NCI-H460 (cell line): ENCODE results near the gene GPC3. TPM values are rescaled to one million over a fixed set of nuclear protein-coding genes. Genes with fewer than 3 reads are reported as not detected.
"Not testable (repeated sequence)": the region's sequence is repeated elsewhere in the genome, so short reads cannot be mapped to it uniquely, and the experiment has no call there.

ENCODE experiments used
- DNase-seq: peaks from one replicate; pipeline ENCODE4 v3.0.0-alpha.2; 2016; ENCODE audit warnings: low read depth; ENCODE audit errors: extremely low read depth
- total RNA-seq: library from RNA; depleted of rRNA; stranded (reverse); fragments of >200 nt; shearing (Covaris generic); gene quantifications from 2 replicates; pipeline ENCODE4 v1.2.3, GENCODE V29; 2014

GPC3 gene
- total RNA-seq, 1 experiment from 2014 or later: not detected

- no peak for DNase-seq
Measured at GRCh38 chrX:133541021-133541420, 444.4 kb downstream of the GPC3 start.

DNA sequence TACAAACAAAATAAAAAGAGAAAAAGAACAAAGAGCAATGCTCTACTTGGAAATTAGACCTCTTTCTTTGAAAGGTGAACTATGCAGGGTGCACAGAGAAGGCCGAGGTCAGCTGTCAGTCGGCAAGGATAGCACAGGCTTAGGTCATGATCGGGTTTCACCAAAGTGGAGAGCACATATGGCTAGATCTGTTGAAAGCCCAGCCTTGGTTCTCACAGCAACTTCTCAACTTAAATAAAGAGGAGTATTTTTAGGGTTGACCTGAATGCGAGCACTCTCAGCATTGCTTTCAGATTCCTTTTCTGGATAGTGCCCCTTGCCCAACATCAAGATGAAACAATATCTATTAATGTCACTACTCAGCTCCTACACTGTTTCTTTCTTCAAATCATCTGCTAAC is 447.2 kb downstream of the GPC3 start:
- DNase-seq: no peak

DNA sequence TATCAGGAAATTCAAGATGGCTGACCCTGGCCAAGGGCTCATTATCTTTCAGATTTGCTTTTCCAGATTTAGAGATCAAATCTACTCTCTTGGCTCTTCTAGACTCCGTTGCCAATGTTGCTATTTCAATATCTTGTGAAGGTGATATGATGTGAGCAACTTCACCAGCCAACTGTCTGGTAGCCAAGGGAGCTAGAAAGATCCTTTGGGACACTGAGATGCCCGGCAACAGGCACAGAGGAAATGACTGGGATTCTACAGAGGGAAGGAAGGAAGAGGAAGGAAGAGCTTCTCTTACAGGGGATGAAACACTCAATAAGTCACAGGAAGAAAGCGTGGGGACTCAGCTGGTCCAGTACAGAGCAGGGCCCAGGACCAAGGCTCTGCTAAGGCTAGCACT is 448.3 kb downstream of the GPC3 start:
- DNase-seq: no peak

GRCh38 chrX:133535066-133535465 is 450.3 kb downstream of the GPC3 start:
- no peak for DNase-seq

- no peak for DNase-seq
Measured at GRCh38 chrX:133534172-133534571, 451.2 kb downstream of the GPC3 start.

- no peak for DNase-seq
Measured at GRCh38 chrX:133533249-133533648, 452.1 kb downstream of the GPC3 start.

- DNase-seq: no peak
Measured at GRCh38 chrX:133530960-133531359, 454.4 kb downstream of the GPC3 start.

GRCh38 chrX:133529578-133529977 is 455.8 kb downstream of the GPC3 start:
- DNase-seq: no peak

GRCh38 chrX:133527825-133528224 is 457.6 kb downstream of the GPC3 start:
- DNase-seq: no peak

- no peak for DNase-seq
Measured at GRCh38 chrX:133527415-133527814, 458.0 kb downstream of the GPC3 start.

- not testable (repeated sequence) for DNase-seq
Measured at GRCh38 chrX:133526773-133527172, 458.6 kb downstream of the GPC3 start.

DNA sequence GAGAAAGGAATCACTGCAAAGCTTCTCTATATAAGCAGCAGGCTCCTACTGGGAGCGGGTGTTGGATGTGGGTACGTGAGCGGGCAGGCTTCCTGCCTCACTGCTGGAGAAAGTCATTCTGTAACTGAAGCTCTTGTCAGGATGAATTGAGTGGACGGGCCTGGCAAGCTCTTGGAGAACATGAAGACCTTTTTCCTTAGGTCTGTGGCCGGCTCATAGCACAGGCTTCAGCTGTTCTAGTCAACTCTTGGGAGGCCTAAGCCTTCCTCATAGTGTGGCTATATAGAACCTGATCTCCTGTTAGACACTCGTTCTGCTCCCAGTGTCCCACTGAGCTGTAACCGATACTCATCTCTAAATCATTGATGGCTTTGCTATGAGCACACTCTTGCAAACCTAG is 461.9 kb downstream of the GPC3 start:
- no peak for DNase-seq

GRCh38 chrX:133523081-133523487 is 462.3 kb downstream of the GPC3 start:
- no peak for DNase-seq

DNA sequence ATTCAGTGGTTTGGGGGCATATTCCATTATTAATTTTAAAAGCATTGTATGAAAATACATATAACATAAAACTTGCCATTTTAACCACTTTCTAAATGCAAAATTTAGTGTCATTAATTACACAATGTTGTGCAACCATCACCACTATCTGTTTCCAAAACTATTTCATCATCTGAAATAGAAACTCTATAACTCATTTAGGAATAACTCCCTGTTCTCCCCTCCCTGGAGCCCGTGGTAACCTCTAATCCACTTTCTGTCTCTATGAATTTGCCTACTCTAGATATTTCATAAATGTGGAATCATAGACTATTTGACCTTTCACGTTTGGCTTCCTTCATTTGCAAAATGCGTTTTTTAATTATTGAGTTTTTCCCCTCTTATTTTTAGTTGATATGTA is 468.7 kb downstream of the GPC3 start:
- DNase-seq: no peak

- no peak for DNase-seq
Measured at GRCh38 chrX:133514486-133514885, 470.9 kb downstream of the GPC3 start.

DNA sequence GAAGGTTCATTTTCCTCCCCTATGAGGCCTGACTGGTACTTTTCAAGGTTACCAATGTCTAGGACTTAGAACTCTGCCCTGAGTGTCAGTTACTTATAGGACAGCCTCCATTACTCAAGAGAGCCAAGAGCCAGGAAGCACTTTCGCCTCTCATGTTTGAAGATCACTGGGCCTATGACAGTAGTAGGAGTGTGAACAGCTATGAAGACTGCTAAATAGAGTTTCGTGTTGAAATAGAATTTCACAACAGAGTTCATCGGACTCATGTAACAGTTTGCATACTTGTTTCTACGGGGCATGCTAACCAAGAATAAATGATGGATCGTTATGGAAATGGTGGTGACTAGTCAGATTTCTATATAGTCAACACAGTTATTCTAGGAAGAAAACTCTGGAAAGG is 472.3 kb downstream of the GPC3 start:
- no peak for DNase-seq

GRCh38 chrX:133511041-133511440 is 474.4 kb downstream of the GPC3 start:
- no peak for DNase-seq

DNA sequence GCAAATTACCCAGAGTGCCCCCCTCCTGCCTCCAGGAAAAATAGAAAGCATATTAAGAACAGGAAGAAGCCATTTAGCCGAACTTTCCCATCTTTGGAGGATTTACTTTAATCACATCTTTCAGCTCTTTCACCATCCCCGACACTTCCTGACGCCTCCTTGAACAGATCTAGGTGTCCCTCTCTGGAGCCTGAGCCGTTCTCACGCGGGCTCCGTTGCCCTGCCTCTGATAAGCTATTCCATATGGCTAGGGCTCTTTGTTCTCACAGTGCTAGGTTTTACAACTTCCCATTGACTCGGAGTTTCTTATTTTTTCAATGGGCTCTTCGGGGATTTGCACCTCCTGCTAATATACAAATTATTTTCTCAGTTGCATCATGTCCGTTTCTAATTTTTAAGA is 488.0 kb downstream of the GPC3 start:
- no peak for DNase-seq

DNA sequence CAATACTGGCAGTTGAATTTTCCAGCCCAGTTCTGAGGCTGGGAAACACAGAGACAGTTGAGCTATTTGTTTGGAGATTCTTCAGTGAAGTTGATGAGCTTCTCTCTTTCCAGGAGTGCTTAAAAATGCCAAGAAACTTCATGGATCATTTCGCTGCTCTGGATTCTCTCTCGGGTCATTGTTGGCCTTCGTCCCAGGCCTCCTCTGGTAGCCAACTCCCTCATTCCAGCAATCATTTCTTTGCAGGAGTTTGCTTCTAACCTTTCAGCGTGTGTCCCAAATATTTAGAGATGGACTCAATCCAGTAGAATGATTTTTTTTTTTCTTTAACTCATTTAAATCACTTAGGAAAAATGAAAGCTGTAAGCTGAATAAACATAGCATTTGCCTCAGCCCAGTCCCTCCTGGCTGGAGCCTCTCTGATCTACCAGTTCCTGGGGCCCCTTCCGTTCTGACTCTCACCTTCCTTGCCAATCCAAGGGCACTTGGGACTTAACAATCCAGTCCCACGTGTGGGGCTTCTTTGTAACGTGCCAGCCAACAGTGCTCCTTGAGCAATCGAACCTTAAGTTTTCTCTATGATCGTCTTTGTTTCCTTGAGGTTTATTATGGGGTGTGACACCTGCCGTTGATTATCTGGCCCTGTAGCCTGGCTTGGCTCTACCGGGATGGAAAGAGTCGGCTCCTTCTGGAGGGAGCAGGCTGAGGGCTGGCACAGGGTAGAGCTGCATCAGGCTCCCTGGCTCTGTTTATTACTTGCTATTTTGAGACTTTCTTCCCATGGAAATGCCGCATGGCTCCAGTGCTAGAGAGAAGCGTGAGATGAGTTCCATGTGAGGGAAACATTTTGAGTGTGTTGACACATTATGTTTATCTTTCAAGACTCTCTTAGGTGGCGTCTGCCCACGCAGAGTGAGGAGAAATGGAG is 489.7 kb downstream of the GPC3 start:
- DNase-seq: no peak

DNA sequence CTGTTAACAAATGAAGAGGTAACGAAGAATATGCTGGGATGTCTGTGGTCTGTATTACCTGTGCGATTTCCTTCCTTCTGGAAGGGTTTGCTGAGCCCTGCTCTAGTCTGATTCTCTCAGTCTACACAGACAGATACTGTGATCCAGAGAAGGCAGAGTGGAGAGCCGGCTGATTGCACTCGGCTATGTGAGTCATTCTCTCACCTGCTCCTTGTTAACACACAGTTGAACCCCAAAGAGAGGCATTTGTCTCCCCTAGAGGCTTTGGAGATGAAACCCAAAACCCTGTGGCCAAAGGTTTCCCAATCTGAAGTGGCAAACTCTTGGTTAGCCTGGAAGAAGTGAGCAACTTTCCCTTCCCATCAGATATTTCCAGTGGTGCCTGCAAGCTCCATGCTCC is 492.0 kb downstream of the GPC3 start:
- DNase-seq: no peak

DNA sequence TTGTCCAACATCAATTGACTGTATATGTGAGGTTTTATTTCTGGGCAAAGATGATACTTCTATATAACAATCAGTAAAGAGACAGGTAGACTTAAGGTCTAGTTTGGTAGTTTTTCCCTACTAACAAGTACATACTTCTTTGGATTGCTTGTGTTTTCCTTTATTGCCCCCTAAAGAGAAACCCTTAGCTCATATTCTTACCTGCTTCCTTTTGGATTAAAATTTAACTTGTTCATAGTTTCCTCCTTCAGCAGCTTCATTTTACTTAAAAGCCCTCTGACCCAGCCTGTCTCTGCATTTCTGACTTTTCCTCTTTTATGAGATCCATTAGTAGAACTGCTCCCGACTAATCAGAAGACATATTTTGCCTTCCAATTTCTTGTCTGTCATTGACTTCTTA is 494.4 kb downstream of the GPC3 start:
- no peak for DNase-seq
